Ascending aorta (tissue), 2 donors: ENCODE data around the gene ADGRG1. TPM values are rescaled to one million over a fixed set of nuclear protein-coding genes. Genes with fewer than 3 reads are reported as not detected.

ENCODE experiments used
- DNase-seq, 2 donors: peaks; one replicate each; pipeline ENCODE4 v3.0.0-alpha.2; 2019; ENCODE audit warnings: low spot score in 2 of 2
- H3K27ac ChIP-seq, 2 donors: fragments of 200-600 bp; sonication (generic); one replicate each; pipeline ENCODE4 v1.5.1; 2016 to 2017; ENCODE audit warnings: mild to moderate bottlenecking in 1 of 2
- H3K27me3 ChIP-seq: fragments of 200-600 bp; sonication (generic); one replicate; pipeline ENCODE4 v1.5.1; 2017
- H3K36me3 ChIP-seq, 2 donors: fragments of 200-600 bp; sonication (generic); one replicate each; pipeline ENCODE4 v1.5.1; 2016
- H3K4me1 ChIP-seq, 2 donors: fragments of 200-600 bp; sonication (generic); one replicate each; pipeline ENCODE4 v1.5.1; 2016 to 2017; ENCODE audit warnings: mild to moderate bottlenecking in 1 of 2
- H3K4me3 ChIP-seq, 2 donors: fragments of 200-600 bp; sonication (generic); one replicate each; pipeline ENCODE4 v1.5.1; 2016 to 2017; ENCODE audit warnings: mild to moderate bottlenecking in 1 of 2
- H3K9me3 ChIP-seq, 2 donors: fragments of 200-600 bp; sonication (generic); one replicate each; pipeline ENCODE4 v1.5.1; 2016
- intact Hi-C: fragments of 100-400 bp; cut with DNase I; formaldehyde crosslinking; loops from one replicate; pipeline ENCODE4 v1.15.1; 2023
- total RNA-seq: library from RNA; depleted of rRNA; stranded (reverse); fragments of >200 nt; gene quantifications from one replicate; pipeline ENCODE4 v1.1.0, GENCODE V29; 2016
- TF ChIP-seq, protein P1 (sequence below), 3 experiments: fragments of 200-600 bp in 2 of 3; fragments of 450-650 bp in 1 of 3; sonication (generic) in 2 of 3; IDR thresholded peaks; one replicate each; pipeline ENCODE4 v1.5.1; 2016 to 2019; ENCODE audit warnings: antibody characterized with exemption in 3 of 3, mild to moderate bottlenecking in 1 of 3, moderate library complexity in 1 of 3

Gene ADGRG1
- total RNA-seq, 1 donor from 2014 or later: 343 TPM

DNA sequence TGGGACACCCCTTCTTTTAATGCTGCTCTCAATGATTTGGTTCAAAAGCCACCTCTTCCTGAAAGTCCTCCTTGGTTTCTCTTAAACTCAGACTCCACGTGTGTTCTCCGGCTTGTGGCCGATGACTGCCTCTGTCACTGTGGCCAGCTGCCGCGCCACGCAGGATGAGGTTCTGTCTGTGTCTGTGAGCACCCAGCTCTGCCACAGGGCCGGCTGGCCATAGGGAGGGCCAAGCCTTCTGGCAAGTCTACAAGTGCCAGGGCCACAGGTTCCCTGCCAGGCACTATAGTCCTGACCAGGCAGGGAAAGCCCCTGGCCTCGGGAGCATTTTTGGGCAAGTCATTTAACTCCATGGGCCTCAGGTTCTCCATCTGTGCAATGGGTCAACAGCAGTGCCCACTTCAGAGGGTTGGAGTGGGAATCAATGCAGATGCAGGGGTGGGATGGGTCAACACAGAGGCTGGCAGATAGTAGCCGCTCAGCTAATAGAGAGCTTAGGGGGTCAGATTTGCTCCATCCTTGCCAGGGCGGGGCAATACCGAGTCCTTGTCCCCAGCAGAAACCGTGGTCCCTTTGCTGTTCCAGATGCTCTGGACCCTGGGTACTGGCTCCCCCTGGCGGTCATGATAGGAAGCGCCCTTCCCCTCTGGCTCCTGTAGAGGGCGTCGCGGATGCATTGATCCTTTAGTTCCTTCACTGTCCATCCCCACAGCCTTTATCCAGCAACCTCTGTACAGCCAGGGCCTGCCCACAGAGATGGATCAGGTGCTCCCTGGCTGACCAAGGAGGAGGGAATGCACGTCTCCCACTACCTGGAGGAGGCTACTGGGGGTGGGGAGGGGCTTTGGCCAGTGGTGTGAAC lies 20.4 kb downstream of the ADGRG1 start:
- H3K4me3 ChIP-seq: no peak overlapping the region
- no peaks in the 10 kb centered on the region for H3K27me3 ChIP-seq
- peak in 1 of 2 donors; percentile 85 for DNase-seq
- no peaks in the 10 kb centered on the region for H3K9me3 ChIP-seq
- intact Hi-C loops: loop anchor here (5.0 kb wide), 1 partner anchor 57 kb away; no protein-coding TSS in a partner anchor
- H3K27ac ChIP-seq: no peak overlapping the region
- H3K36me3 ChIP-seq: no peaks in the 10 kb centered on the region
- H3K4me1 ChIP-seq: no peaks in the 10 kb centered on the region
- TF ChIP-seq, protein P1, sequence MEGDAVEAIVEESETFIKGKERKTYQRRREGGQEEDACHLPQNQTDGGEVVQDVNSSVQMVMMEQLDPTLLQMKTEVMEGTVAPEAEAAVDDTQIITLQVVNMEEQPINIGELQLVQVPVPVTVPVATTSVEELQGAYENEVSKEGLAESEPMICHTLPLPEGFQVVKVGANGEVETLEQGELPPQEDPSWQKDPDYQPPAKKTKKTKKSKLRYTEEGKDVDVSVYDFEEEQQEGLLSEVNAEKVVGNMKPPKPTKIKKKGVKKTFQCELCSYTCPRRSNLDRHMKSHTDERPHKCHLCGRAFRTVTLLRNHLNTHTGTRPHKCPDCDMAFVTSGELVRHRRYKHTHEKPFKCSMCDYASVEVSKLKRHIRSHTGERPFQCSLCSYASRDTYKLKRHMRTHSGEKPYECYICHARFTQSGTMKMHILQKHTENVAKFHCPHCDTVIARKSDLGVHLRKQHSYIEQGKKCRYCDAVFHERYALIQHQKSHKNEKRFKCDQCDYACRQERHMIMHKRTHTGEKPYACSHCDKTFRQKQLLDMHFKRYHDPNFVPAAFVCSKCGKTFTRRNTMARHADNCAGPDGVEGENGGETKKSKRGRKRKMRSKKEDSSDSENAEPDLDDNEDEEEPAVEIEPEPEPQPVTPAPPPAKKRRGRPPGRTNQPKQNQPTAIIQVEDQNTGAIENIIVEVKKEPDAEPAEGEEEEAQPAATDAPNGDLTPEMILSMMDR (IDR thresholded peaks at IDR 0.05): peak; percentile 94 to 96 (median 95)

DNA sequence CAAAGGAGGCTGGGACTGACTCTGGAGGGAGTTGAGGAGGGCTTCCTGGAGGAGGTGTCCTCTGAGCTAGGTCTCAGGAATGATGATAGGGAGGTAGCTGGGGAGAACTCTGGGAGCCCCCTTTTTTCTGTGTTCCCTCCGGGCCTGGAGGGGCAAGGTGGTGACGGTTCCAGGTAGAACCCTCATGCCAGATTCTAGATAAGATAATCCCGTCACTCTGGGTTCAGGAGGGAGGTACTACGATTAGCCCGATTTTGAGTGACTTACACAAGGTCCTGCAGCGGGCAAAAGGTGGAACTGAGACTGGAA lies 21.0 kb downstream of the ADGRG1 start:
- TF ChIP-seq, protein P1 (IDR thresholded peaks at IDR 0.05): no peak
- no peak overlapping the region for H3K27ac ChIP-seq
- DNase-seq: no peak
- no peaks in the 10 kb centered on the region for H3K27me3 ChIP-seq
- no peaks in the 10 kb centered on the region for H3K9me3 ChIP-seq
- H3K4me3 ChIP-seq: no peak overlapping the region
- intact Hi-C loops: loop anchor here (5.0 kb wide), 1 partner anchor 57 kb away; no protein-coding TSS in a partner anchor
- H3K4me1 ChIP-seq: no peaks in the 10 kb centered on the region
- no peaks in the 10 kb centered on the region for H3K36me3 ChIP-seq

- intact Hi-C loops: loop anchor here (5.0 kb wide), 1 partner anchor 58 kb away; no protein-coding TSS in a partner anchor
- TF ChIP-seq, protein P1 (IDR thresholded peaks at IDR 0.05): no peak
- DNase-seq: no peak
Measured at GRCh38 chr16:57649846-57650245, 21.4 kb downstream of the ADGRG1 start.

DNA sequence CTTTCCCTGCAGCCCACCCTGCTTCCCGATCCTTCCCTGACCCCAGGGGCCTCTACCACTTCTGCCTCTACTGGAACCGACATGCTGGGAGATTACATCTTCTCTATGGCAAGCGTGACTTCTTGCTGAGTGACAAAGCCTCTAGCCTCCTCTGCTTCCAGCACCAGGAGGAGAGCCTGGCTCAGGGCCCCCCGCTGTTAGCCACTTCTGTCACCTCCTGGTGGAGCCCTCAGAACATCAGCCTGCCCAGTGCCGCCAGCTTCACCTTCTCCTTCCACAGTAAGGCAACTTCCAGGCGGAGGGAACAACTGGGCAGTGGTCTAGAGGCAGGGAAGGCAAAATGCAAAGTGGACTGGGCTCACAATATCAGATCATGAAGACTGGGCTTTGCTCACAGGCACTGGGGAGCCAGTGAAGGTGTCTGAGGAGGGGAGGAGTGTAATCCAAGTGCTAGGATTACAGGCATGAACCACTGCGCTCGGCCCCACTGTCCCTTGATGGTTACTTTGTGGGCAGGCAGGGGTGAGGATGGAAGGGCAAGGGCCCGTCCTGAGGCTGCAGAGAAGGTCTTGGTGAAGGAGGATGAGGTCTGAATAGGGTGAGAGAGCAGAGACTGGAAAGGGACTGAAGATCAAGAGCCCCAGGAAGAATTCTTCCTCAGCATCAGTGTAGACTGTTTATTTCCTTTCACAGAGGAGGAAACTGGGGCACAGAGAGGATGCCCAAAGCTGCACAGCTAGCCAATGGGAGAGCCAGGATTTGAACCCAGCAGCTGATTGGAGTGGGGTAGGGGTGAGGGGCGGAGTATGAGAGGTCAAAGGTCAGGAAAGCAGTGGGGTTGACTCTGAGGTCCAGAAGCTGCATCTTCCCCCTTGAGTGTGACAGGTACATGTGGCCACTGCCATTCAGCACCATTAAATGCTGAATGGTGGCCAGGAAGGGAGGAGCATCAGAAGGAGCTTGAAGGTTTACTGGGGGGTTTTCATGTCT lies 23.2 kb downstream of the ADGRG1 start:
- intact Hi-C loops: no loop called here
- Histone ChIP-seq H3K4me3 (no peak overlapping the region), H3K9me3 (no peaks in the 10 kb centered on the region), H3K27ac (no peak overlapping the region), H3K36me3 (no peaks in the 10 kb centered on the region), H3K27me3 (no peaks in the 10 kb centered on the region), H3K4me1 (no peaks in the 10 kb centered on the region)
- no peak for DNase-seq
- TF ChIP-seq, protein P1 (IDR thresholded peaks at IDR 0.05): no peak

More at GRCh38 chr16:57649846-57650245, 21.4 kb downstream of the ADGRG1 start:
- Histone ChIP-seq H3K27ac (no peak overlapping the region), H3K9me3 (no peaks in the 10 kb centered on the region), H3K27me3 (no peaks in the 10 kb centered on the region), H3K36me3 (no peaks in the 10 kb centered on the region), H3K4me1 (no peaks in the 10 kb centered on the region), H3K4me3 (no peak overlapping the region)

GRCh38 chr16:57652695-57653471 lies 24.5 kb downstream of the ADGRG1 start:
- intact Hi-C loops: no loop called here
- Histone ChIP-seq H3K4me3 (no peak overlapping the region), H3K27me3 (no peaks in the 10 kb centered on the region), H3K9me3 (no peaks in the 10 kb centered on the region), H3K4me1 (no peaks in the 10 kb centered on the region), H3K27ac (no peak overlapping the region), H3K36me3 (no peaks in the 10 kb centered on the region)
- TF ChIP-seq, protein P1 (IDR thresholded peaks at IDR 0.05): no peak
- DNase-seq: no peak
